Renal cortical epithelial cell (primary cell): ENCODE measurements around the gene MED9. TPM values are rescaled to one million over a fixed set of nuclear protein-coding genes. Genes with fewer than 3 reads are reported as not detected.

ENCODE experiments used
- DNase-seq: peaks from one replicate; pipeline ENCODE4 v3.0.0-alpha.2; 2011; ENCODE audit warnings: low read depth
- total RNA-seq: library from RNA; depleted of rRNA; stranded (reverse); fragments of >200 nt; gene quantifications from 2 replicates; pipeline ENCODE4 v1.2.3, GENCODE V29; 2014

Gene MED9
- total RNA-seq, 1 donor from 2014 or later = 22.5 TPM

GRCh38 chr17:17504341-17505140 is 27.7 kb downstream of the MED9 start:
- no peak for DNase-seq

GRCh38 chr17:17505151-17505550 is 28.4 kb downstream of the MED9 start:
- DNase-seq = no peak

GRCh38 chr17:17505610-17506171 is 28.9 kb downstream of the MED9 start:
- DNase-seq = no peak

- DNase-seq = no peak
These were observed 29.5 kb downstream of the MED9 start for GRCh38 chr17:17506181-17506741.

DNA sequence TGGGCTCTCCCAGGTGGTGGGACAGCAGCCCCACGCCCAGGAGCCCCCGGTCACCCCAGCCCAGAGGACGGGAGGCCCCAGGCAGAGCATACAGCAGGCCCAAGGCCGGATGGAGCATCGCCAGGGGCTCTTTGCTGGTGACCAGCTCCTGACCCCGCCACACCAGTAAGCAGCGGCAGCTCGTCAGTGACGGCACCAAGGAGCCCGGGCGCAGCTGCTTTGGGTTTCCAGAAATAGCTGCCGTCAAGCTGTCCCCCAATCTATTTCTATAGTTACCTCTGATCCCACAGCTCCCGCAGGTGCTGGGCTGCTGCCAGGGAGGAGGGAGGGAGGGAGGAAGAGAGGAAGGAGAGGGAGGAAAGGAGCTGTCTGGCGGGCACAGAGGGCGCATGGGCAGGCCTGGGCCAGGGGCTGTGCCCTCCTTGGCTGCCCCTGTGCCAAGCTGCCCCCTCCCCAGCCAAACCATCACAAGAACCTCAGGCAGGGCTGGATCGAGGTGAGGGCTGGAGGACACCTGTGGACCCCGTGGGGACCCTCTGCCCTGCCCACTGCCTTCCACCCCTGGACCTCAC is 30.2 kb downstream of the MED9 start:
- DNase-seq = no peak

GRCh38 chr17:17507465-17508011 is 30.7 kb downstream of the MED9 start:
- DNase-seq = no peak

DNA sequence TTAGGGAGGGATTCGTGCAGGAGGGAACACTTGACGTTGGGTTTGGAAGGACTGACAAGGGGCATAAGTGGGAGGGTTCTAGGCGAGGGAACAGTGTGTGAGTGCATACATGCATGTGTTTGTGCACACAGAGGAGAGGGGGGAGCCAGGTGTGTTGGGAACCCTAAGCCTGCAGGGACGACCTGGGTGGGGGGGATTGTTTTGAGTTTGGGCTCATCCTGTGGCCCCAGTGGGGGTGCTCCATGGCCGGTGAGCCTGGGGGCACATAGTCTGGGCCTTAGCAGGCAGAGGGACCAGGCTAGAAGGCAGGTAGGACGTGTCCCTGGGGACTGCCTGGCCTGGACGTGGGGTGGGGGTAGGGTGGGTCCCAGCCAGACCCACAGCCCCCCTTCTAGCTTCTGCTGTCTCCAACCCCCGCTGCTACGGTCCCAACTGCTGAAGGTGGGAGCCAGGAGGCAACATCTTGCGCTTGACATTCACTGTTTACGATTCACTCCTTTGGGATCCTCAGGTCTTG is 31.3 kb downstream of the MED9 start:
- no peak for DNase-seq

GRCh38 chr17:17508646-17509591 is 32.1 kb downstream of the MED9 start:
- no peak for DNase-seq

GRCh38 chr17:17509601-17510425 is 33.0 kb downstream of the MED9 start:
- DNase-seq = no peak

DNA sequence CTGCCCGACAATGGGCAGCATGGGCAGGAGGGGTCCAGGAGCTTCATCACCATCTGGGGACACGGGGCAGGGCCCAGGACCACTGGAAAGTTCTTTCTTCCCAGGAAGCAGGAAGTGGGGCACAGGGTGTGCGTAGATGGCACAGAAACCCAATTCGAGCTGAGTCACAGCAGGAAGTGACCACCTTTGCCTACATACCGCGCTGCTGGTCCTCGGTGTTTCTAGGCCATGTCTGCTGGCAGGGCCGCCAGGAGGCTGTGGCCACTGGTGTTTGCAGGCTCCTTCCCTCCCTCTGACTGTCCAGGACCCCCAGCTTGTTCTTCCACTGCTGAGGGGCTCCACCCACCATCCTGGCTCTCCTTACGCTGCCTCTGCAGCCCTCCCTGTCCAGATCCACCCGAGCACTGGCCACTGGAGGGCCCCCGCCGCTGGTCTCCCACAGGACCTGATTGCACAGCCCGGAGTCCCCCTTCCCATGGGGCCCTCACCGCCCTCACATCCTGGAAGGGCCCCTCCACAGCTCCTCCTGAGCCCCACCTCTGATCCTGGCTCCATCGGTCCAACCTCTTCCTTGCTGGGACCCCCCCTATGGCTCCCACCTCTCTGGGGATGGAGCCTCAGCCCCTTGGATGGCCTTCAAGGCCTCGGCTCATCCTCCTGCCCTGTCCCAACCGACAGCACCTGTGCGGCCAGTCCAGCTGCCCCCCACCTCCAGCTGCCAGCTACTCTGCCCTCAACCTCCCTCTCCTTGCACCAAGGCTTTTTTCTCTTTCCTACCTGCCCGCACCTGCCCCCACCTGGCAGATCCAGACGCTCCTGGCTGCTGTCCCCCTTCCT is 33.9 kb downstream of the MED9 start:
- DNase-seq = no peak

- no peak for DNase-seq
These were observed 34.5 kb downstream of the MED9 start for GRCh38 chr17:17511293-17511741.

- peak; percentile 89 for DNase-seq
These were observed 35.4 kb downstream of the MED9 start for GRCh38 chr17:17511881-17512858.

DNA sequence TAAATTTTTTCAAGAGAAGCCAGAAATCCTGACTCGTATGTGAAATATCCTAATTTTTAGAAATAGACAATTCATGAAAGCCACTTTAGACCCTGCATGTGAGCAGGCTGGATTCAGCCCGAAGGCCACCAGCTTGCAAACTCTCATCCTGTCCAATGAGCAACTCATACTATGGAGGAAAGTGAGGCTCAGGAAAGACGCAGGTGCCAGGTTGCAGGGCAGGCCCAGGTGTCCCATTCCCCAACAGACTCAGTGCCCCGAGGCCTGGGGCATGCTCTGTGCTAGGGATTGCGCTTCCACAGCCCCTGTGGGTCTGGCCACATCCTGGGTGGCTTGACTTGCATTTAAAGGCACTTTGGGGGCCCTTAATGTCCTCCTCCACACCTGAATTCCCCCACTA is 36.1 kb downstream of the MED9 start:
- no peak for DNase-seq

DNA sequence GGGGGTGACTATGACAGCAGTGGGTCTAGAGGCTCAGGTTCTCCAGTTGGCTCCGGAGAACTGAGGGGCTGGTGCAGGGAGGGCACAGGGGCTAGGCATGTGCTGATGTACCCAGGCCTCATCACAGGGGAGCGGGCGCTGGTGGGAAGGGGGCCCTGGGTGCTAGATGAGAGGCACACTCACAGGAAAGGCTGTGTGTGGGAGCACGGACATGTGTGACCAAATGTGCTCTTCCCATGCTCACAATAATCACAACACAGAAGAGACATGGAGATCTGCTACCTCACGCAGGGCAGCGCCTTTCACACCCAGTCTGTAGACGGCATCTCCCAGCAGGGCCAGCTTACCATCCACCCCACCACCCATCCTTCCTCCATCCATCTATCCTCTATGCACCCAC is 36.8 kb downstream of the MED9 start:
- DNase-seq = no peak

GRCh38 chr17:17514361-17514992 is 37.7 kb downstream of the MED9 start:
- no peak for DNase-seq

GRCh38 chr17:17514993-17515933 is 38.5 kb downstream of the MED9 start:
- peak; percentile 88 for DNase-seq
